Kidney epithelial cell (primary cell): ENCODE measurements around the gene PIGS. TPM values are rescaled to one million over a fixed set of nuclear protein-coding genes. Genes with fewer than 3 reads are reported as not detected.

Experiments
- DNase-seq: peaks from one replicate; pipeline ENCODE4 v3.0.0-alpha.2; 2010; ENCODE audit warnings: low read depth
- H3K27me3 ChIP-seq: 2 replicates; pipeline ENCODE4 v1.6.0; 2011; ENCODE audit warnings: low read length; ENCODE audit not compliant: control insufficient read depth, insufficient read depth
- H3K36me3 ChIP-seq: 2 replicates; pipeline ENCODE4 v1.5.1; 2011; ENCODE audit warnings: low read length; ENCODE audit not compliant: control insufficient read depth, insufficient read depth
- H3K4me3 ChIP-seq: 2 replicates; pipeline ENCODE4 v1.5.1; 2011; ENCODE audit warnings: low read depth, mild to moderate bottlenecking, control low read depth, low read length
- CTCF ChIP-seq: IDR thresholded peaks from 2 replicates; pipeline ENCODE4 v1.5.1; 2011; ENCODE audit warnings: mild to moderate bottlenecking, moderate library complexity, low read length, control low read depth, inconsistent platforms; ENCODE audit not compliant: insufficient read depth, poor library complexity, severe bottlenecking
- total RNA-seq: library from RNA; depleted of rRNA; stranded (reverse); fragments of >200 nt; gene quantifications from 2 replicates; pipeline ENCODE4 v1.2.3, GENCODE V29; 2015

PIGS gene
- total RNA-seq, 1 donor from 2014 or later: 52.9 TPM

DNA sequence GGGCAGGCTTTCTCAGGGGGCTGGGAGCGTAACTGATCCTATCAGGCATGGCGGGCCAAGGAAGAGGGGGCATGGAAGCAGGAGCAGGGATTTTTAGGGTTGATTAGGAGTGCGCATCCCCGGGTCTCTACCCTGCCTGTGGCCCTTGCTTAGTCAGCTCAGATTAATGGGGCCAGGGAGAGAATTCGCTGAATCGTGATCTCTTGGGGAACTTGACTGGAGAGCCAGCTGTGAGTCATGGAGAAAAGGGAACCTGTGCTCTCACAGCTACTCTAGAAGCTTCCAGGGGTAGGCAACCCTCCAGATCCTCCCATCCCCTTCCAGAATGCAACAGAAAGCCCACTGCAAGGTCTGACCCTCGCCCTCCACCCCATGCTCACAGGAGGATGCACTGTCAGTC is 61.5 kb downstream of the PIGS start:
- TF ChIP-seq CTCF: no peak
- H3K27me3 ChIP-seq: peaks cover 65% of the 10 kb centered on the region
- DNase-seq: no peak

GRCh38 chr17:28508211-28508724 is 63.1 kb downstream of the PIGS start:
- TF ChIP-seq CTCF: no peak
- DNase-seq: no peak
- Histone ChIP-seq H3K36me3 (no peaks in the 10 kb centered on the region), H3K27me3 (peaks cover 57% of the 10 kb centered on the region), H3K4me3 (no peak overlapping the region)

More for the DNA sequence above, 61.5 kb downstream of the PIGS start:
- no peaks in the 10 kb centered on the region for H3K36me3 ChIP-seq
- H3K4me3 ChIP-seq: no peak overlapping the region

GRCh38 chr17:28507567-28508203 is 63.6 kb downstream of the PIGS start:
- H3K4me3 ChIP-seq: no peak overlapping the region
- H3K36me3 ChIP-seq: no peaks in the 10 kb centered on the region
- peaks cover 57% of the 10 kb centered on the region for H3K27me3 ChIP-seq
- TF ChIP-seq CTCF: no peak
- DNase-seq: no peak

- Histone ChIP-seq H3K4me3 (no peak overlapping the region), H3K36me3 (no peaks in the 10 kb centered on the region), H3K27me3 (peaks cover 54% of the 10 kb centered on the region)
- no peak for TF ChIP-seq CTCF
- no peak for DNase-seq
Measured at GRCh38 chr17:28506763-28507487, 64.4 kb downstream of the PIGS start.

GRCh38 chr17:28505986-28506665 is 65.2 kb downstream of the PIGS start, which contains the start of gene FOXN1:
Gene FOXN1 (plus strand): TSS chr17:28506348. CDS start chr17:28523970, 17,622 bp downstream.
- no peak for TF ChIP-seq CTCF
- Histone ChIP-seq H3K27me3 (peaks cover 52% of the 10 kb centered on the region), H3K36me3 (no peaks in the 10 kb centered on the region), H3K4me3 (no peak within 1 kb of the TSS)
- no peak for DNase-seq
